Measurements from ENCODE around the gene NUDT13.
"Not testable (repeated sequence)": the region's sequence is repeated elsewhere in the genome, so short reads cannot be mapped to it uniquely, and the experiment has no call there.

NUDT13 gene

DNA sequence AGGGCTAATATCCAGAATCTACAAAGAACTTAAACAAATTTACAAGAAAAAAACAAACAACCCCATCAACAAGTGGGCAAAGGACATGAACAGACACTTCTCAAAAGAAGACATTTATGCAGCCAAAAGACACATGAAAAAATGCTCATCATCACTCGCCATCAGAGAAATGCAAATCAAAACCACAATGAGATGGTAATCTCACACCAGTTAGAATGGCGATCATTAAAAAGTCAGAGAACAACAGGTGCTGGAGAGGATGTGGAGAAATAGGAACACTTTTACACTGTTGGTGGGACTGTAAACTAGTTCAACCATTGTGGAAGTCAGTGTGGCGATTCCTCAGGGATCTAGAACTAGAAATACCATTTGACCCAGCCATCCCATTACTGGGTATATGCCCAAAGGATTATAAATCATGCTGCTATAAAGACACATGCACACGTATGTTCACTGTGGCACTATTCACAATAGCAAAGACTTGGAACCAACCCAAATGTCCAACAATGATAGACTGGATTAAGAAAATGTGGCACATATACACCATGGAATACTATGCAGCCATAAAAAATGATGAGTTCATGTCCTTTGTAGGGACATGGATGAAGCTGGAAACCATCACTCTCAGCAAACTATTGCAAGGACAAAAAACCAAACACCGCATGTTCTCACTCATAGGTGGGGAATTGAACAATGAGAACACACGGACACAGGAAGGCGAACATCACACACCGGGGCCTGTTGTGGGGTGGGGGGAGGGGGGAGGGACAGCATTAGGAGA, 40.6 kb downstream of the NUDT13 start:
- DNase-seq; in situ Hi-C loops (cut with HindIII; ENCODE audit: low pct_ligation_motif_present, low pct_unique_long_range_greater_than_20kb, low sequenced_read_pairs): not testable (repeated sequence)

DNA sequence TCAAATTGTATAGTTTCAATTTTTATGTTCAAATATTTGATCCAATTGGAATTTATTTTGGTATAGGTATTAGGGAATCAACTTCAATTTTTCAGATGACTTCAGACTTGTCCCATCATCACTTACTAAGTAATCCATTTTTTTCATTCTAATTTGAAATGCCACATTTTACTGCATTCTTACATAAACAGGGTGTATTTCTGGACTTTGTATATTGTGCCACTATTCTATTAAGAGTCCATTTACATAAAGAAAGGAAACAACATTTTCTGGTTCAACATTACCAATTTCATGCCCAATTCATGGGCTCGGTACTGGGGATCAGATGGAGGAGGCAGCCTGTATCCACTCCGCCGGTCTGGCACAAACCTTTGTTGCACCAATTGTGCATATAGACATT, 41.8 kb downstream of the NUDT13 start:
- in situ Hi-C loops (cut with HindIII; ENCODE audit: low pct_ligation_motif_present, low pct_unique_long_range_greater_than_20kb, low sequenced_read_pairs): no loop called here

DNA sequence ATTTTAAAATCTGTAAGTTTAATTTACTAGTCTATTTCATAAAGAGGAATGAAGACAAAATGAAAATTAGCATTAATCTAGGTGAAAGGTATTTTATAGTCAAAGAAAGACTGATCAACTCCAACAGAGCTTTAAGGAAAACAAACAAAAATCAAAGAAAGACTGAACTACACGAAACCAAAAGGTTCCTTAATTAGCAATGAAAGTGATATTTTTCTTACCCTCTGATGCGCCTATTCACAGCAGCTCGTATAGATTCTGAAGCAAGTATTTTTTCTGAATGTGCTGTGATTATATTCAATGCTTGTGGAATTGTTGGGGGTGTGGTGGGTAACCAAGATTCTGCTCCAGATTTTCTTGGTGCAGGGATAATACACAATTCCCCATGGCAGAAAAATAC, 45.8 kb downstream of the NUDT13 start:
- DNase-seq: no peak
- in situ Hi-C loops (cut with HindIII; ENCODE audit: low pct_ligation_motif_present, low pct_unique_long_range_greater_than_20kb, low sequenced_read_pairs): no loop called here

More for the DNA sequence above, 41.8 kb downstream of the NUDT13 start:
- DNase-seq: no peak

DNA sequence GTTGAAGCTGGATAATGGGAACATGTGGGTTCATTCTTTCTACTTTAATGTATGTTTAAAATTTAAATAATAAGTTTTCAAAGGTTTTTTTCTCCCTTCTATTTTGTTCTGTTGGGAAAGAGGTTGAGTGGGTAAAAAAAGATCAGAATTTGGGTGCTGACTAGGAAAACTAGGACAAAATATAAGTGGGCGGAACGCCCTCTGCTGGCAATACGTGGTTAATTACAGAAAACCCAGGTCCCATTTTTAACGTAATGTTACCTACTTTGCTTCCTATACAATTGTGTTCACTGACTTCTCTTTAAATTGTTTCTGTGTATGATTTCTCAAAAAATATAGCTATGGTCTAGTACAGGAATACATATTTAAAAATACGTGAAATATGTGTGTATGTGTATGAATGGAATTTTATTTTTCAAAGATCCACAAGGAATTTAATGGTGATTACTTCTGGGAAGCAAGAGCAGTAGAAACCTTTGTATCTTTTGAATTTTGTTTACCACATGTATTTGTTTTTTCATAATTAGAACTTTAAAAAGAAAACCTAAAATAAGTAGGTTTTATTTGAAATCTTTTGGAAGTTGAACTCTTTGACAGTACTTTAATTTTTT, 48.9 kb downstream of the NUDT13 start:
- peak; percentile 61 for DNase-seq
- in situ Hi-C loops (cut with HindIII; ENCODE audit: low pct_ligation_motif_present, low pct_unique_long_range_greater_than_20kb, low sequenced_read_pairs): no loop called here

DNA sequence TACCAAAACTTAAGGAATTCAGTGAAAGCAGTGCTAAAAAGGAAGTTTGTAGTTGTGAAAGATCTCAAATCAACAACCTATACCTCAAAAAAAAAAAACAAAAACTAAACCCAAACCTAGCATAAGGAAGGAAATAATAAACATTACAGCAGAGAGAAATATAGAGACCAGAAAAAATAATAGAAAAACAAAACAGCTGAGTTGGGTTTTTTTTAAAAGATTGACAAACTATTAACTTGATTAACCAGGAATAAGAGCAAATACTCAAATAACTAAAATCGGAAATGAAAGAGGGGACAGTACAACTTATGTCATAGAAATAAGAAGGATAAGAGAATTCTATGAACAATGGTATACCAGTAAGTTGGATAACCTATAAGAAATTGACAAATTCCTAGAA, 50.8 kb downstream of the NUDT13 start:
- DNase-seq: no peak
- in situ Hi-C loops (cut with HindIII; ENCODE audit: low pct_ligation_motif_present, low pct_unique_long_range_greater_than_20kb, low sequenced_read_pairs): no loop called here

DNA sequence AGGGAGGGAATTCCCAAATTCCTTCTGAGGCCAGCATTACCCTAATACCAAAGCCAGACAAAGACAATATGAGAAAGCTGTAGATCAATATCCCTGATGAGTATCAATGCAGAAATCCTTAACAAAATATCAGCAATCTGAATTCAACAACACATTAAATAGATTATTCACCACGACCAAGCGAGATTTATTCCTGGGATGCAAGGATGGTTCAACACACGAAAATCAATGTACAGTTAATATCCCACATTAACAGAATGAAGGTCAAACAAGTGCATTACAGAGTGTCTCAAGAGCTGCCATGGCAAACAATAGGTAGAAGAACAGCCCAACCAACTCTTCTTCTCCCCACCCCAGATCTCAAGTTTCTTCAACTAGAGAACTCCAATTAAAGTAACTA, 51.4 kb downstream of the NUDT13 start:
- in situ Hi-C loops (cut with HindIII; ENCODE audit: low pct_ligation_motif_present, low pct_unique_long_range_greater_than_20kb, low sequenced_read_pairs): no loop called here
- no peak for DNase-seq

DNA sequence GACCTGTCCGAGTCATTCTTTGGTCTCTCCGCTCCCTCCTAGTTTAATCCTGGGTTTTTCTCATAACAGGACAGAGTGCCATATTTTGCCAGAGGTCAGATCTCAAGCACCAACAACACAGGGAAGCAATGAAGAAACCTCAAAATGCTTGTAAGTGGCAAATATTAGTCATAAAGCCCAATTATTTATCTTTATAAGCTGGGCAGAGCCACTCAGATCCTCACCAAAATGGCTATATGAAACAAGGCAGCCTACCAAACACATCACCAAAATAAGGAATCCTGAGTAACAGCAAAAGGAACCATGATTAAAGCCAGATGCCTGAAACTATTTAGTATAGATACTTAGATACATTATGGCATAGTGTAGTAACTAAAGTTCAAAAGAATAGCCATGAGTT, 52.8 kb downstream of the NUDT13 start:
- DNase-seq: no peak
- in situ Hi-C loops (cut with HindIII; ENCODE audit: low pct_ligation_motif_present, low pct_unique_long_range_greater_than_20kb, low sequenced_read_pairs): no loop called here

DNA sequence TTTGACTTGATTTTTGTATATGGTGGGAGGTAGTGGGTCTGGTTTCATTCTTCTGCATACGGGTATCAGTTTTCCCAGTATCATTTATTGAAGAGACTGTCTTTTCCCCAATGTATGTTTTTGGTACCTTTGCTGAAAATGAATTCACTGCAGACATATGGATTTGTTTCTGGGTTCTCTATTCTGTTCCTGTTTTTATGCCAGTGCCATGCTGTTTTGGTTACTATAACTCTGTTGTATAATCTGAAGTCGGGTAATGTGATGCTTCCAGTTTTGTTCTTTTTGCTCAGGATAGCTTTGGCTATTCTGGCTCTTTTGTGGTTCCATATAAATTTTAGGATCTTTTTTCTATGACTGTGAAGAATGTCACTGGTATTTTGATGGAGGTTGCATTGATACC, 56.7 kb downstream of the NUDT13 start:
- in situ Hi-C loops (cut with HindIII; ENCODE audit: low pct_ligation_motif_present, low pct_unique_long_range_greater_than_20kb, low sequenced_read_pairs): no loop called here
- DNase-seq: no peak

DNA sequence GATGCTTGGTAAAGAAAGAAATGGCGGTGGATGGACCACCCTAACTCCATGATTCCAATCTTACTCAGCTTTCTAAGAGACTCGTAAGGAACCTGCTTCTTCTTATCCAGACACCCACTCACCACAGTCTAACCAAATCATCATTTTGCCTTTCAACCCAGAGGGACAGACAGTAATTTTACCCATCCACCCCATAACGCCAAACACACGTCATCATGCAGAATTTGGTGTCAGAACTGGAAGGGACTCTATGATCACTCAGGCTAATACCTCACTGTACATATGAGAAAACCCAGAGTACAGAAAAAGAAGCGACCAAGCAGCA, 57.2 kb downstream of the NUDT13 start:
- in situ Hi-C loops (cut with HindIII; ENCODE audit: low pct_ligation_motif_present, low pct_unique_long_range_greater_than_20kb, low sequenced_read_pairs): no loop called here
- peak; percentile 31 for DNase-seq

DNA sequence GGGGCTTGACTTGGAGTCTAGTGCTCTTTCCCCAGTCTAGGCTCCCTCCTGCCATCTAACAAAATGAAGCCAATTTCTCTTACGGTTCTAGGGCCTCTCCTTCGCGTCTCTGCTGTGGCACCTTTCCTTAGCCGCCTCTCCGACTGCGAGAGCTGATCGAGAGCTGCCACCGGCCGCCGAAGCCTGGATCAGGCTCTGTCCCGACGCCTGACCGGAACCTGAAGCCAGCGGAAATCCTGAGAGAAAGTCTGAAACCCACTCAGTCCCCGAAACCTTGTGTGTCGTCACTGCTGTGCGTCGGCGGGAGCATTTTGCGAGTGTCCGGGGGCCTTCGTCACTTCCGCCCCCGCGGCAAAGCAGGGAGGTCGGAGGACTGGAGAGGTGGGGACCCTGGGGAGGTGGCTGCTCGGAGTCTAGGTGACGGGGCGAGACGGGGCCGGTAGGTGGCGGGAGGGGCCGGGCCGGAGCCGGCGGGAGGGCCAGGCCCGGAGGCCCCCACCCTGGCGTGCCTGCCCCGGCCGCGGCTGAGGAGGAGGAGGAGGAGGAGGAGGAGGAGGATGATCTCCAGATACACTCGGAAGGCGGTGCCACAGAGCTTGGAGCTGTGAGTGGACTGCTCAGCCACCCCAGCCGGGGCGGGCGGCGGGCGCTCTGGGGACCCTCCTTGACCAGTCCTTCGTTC, 57.7 kb downstream of the NUDT13 start, which contains the start of the genes ECD and FAM149B1:
ECD (minus strand) TSS at position 226 of the 682 bp plus-strand sequence. CDS start 4,071 bp downstream, outside the sequence.
FAM149B1 (plus strand) TSS at position 337 of the 682 bp plus-strand sequence; CDS start at position 558, 221 bp downstream.
- peak; percentile 99 for DNase-seq
- in situ Hi-C loops (cut with HindIII; ENCODE audit: low pct_ligation_motif_present, low pct_unique_long_range_greater_than_20kb, low sequenced_read_pairs): no loop called here

DNA sequence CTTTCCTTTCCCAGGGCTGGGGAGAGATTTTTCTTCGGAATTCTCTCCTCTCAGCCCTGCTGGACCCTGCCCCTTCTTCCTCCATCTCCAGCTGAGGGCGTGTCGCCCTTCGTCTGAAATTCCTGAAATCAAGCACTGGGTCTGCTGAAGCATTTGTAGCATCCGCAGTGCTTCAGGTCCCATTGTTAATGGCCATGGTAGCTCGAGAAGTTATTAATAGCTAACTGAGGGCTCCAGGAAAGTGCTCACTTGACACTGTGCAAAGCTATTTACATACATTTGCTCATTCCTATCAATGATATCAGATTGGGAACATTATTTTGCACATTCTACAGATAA, 58.2 kb downstream of the NUDT13 start:
- in situ Hi-C loops (cut with HindIII; ENCODE audit: low pct_ligation_motif_present, low pct_unique_long_range_greater_than_20kb, low sequenced_read_pairs): no loop called here
- peak; percentile 86 for DNase-seq

DNA sequence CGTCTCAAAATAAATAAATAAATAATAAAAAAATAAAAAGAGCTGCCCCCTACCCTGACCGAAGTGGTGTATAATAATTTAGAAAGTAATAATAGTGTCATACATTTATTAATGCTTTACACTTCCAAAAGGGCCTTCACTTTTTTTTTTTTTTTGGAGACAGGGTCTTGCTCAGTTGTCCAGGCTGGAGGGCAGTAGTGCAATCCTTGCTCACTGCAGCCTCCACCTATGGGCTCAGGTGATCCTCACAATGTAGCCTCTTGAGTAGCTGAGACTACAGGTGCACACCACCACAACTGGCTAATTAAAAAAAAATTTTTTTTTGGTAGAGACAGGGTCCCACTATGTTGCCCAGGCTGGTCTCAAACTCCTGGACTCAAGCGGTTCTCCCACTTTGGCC, 59.1 kb downstream of the NUDT13 start:
- DNase-seq: no peak
- in situ Hi-C loops (cut with HindIII; ENCODE audit: low pct_ligation_motif_present, low pct_unique_long_range_greater_than_20kb, low sequenced_read_pairs): no loop called here

DNA sequence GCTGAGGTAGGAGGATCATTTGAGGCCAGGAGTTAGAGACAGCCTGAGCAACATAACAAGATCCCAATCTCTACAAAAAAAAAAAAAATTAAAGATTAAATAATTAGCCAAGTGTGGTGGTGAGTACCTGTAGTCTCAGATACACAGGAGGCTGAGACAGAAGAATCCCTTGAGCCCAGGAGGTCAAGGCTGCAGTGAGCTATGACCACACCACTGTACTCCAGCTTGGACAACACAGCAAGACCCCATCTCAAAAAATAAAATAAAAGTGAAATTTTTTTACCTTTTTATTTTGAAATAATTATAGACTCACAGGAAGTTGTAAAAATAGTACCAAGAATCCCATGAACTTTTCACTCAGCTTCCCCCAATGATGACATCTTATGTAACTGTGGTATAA, 62.6 kb downstream of the NUDT13 start:
- in situ Hi-C loops (cut with HindIII; ENCODE audit: low pct_ligation_motif_present, low pct_unique_long_range_greater_than_20kb, low sequenced_read_pairs): no loop called here

DNA sequence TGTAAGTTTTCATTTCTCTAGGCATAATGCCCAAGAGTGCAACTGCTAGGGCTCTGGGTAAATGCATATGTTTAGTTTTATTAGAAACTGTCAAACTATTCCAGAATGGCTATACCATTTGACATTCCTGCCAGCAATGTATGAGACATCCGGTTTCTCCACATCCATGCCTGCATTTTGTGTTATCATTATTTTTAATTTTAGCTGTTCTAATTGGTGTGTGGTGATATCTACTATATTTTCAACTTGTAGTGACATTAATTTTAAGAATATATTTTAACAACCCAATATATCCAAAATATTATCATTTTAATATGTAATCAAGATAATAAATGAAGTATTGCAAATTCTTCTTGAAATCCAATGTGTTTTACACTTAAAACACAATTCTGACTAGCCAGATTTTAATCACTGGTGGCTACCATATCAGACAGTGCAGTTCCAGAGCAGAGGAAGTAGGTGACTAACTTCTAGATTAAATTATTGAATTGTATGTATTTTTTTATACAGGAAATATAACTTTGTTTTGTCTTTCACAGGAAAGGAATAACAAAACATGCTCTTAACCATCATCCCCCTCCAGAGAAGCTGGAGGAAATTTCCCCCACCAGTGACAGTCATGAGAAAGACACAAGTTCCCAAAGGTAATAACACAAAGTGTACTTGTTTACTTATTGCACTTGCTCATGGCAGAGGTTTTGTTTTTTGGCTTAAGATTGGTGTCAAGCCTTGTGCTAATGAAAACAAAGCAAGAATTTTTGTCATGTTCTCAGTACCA, 64.1 kb downstream of the NUDT13 start:
- in situ Hi-C loops (cut with HindIII; ENCODE audit: low pct_ligation_motif_present, low pct_unique_long_range_greater_than_20kb, low sequenced_read_pairs): no loop called here
- no peak for DNase-seq

More for the DNA sequence above, 62.6 kb downstream of the NUDT13 start:
- DNase-seq: no peak
